Muscle layer of duodenum (tissue), 2 donors: ENCODE results near the gene UTP20.
"Not testable (repeated sequence)": the region's sequence is repeated elsewhere in the genome, so short reads cannot be mapped to it uniquely, and the experiment has no call there.

Experiments used
- H3K27ac ChIP-seq: one replicate; pipeline ENCODE4 v1.7.0; 2013; ENCODE audit warnings: mild to moderate bottlenecking, low read length
- H3K27me3 ChIP-seq: one replicate; pipeline ENCODE4 v1.7.0; 2013; ENCODE audit warnings: low read depth, mild to moderate bottlenecking, control low read depth, low read length
- H3K36me3 ChIP-seq, 2 donors: one replicate each; pipeline ENCODE4 v1.7.0; 2013; ENCODE audit warnings: low read length in 2 of 2, control low read depth in 1 of 2, mild to moderate bottlenecking in 1 of 2; ENCODE audit not compliant: insufficient read depth in 2 of 2, control insufficient read depth in 1 of 2
- H3K4me1 ChIP-seq, 2 donors: one replicate each; pipeline ENCODE4 v1.7.0; 2013; ENCODE audit warnings: low read length in 2 of 2, mild to moderate bottlenecking in 2 of 2, control low read depth in 1 of 2, moderate library complexity in 1 of 2; ENCODE audit not compliant: insufficient read depth in 2 of 2, control insufficient read depth in 1 of 2
- H3K4me3 ChIP-seq, 2 donors: one replicate each; pipeline ENCODE4 v1.7.0; 2013; ENCODE audit warnings: low read length in 2 of 2, low read depth in 1 of 2, mild to moderate bottlenecking in 1 of 2
- H3K9me3 ChIP-seq, 2 donors: one replicate each; pipeline ENCODE4 v1.7.0; 2013; ENCODE audit warnings: low read length in 2 of 2, control low read depth in 1 of 2, mild to moderate bottlenecking in 1 of 2; ENCODE audit not compliant: control insufficient read depth in 1 of 2
- donor health status: healthy.

The UTP20 gene

DNA sequence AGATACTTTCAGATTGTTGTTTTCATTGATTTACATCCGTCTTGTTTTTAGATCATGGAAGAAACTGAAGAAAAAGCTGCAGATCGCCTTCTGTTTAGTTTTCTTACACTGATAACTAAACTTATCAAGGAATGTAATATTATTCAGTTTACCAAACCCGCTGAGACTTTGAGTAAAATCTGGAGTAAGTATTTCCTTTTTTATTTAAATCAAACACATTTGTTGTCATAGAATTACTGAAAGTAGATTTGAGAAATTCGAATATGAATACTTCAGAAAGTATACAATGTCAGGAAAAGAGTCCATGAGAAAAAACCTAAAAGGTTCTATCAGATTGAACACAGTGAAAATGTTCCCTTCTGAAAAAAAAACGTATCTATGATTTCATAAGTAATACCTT is 95.7 kb downstream of the UTP20 start:
- Histone ChIP-seq H3K36me3 (peaks cover 41 to 75% of the 10 kb centered on the region in 2 donors), H3K4me1 (no peaks in the 10 kb centered on the region), H3K27me3 (no peaks in the 10 kb centered on the region), H3K9me3 (no peaks in the 10 kb centered on the region), H3K4me3 (no peak overlapping the region), H3K27ac (no peak overlapping the region)

DNA sequence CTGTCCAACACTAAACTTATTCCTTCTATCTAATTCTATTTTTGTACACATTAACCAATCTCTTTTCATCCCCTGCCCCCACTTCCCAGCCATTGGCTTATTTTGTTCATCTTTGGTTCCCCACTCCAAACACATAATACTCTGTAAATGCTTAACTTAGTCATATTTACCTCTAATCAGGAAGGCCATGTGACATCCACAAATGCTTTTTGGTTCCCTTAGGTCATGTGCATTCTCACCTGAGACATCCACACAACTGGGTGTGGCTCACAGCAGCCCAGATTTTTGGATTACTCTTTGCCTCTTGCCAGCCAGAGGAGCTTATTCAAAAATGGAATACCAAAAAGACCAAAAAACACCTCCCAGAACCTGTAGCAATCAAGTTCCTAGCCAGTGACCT is 99.2 kb downstream of the UTP20 start:
- H3K36me3 ChIP-seq: peaks cover 26 to 73% of the 10 kb centered on the region in 2 donors
- H3K27ac ChIP-seq: no peak overlapping the region
- no peaks in the 10 kb centered on the region for H3K27me3 ChIP-seq
- H3K4me3 ChIP-seq: no peak overlapping the region
- H3K4me1 ChIP-seq: no peaks in the 10 kb centered on the region
- H3K9me3 ChIP-seq: no peaks in the 10 kb centered on the region

GRCh38 chr12:101391181-101391580 is 111.3 kb downstream of the UTP20 start:
- peaks cover 41 to 45% of the 10 kb centered on the region in 2 donors for H3K36me3 ChIP-seq
- not testable (repeated sequence) for H3K4me1 ChIP-seq, H3K27me3 ChIP-seq, H3K27ac ChIP-seq, H3K4me3 ChIP-seq, H3K9me3 ChIP-seq

GRCh38 chr12:101407049-101407435 is 127.1 kb downstream of the UTP20 start:
- H3K9me3 ChIP-seq: no peaks in the 10 kb centered on the region
- peak overlapping the region; percentile 98 for H3K27ac ChIP-seq
- peaks cover 0 to 26% of the 10 kb centered on the region in 2 donors for H3K4me1 ChIP-seq
- peak overlapping the region; percentile 75 to 99 for H3K4me3 ChIP-seq
- no peaks in the 10 kb centered on the region for H3K27me3 ChIP-seq
- H3K36me3 ChIP-seq: peaks cover 0 to 3% of the 10 kb centered on the region in 2 donors

DNA sequence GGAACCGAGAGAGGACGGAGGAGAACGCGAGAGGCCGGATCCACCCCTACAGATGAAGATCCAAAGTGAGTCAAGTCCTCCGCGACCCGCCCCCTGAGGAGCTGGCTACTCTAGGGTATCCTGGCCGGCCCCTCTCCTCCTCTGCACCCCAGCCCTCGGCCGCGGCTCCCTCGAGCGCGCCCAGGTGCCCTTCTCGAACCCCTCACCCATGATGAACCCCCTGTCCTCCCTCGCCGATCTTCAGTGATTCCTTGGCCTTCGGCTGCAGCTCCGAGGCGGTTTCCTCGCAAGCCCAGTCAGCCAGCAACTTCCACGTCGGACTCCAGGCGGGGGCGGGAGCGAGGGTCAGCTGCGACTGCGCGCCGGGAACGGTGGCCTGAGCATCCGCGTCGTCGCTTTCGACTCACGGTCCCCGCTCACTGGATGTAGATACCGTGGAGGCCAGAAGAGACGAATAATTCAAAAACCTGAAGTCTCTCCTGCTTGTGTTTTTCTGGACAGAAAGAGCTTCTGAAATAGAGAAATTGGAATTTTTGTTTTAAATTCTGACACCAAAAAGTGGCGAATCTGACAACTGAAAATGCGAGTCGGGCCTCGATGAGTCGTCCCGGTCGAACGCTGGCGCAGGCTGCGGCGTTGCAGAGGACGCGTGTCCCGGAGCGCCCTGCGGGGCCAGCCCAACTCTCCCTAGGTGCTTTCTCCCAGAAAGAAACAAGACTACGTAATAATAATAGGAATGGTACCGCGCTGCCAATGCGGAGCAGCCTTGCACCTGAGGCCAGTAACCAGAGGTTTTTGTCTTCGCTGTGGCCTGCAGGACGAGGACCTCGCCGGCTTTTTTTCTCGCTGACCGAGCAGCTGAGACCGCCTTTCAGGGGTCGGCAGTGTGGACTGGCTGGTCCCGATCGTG is 127.8 kb downstream of the UTP20 start, which contains the start of gene ARL1:
TSS of gene ARL1 (minus strand) at position 337 of the 910 bp plus-strand sequence. CDS start at position 210, 127 bp downstream.
- no peaks in the 10 kb centered on the region for H3K9me3 ChIP-seq
- no peaks in the 10 kb centered on the region for H3K27me3 ChIP-seq
- H3K36me3 ChIP-seq: peaks cover 0 to 3% of the 10 kb centered on the region in 2 donors
- peak within 1 kb of the TSS; percentile 98 for H3K27ac ChIP-seq
- H3K4me1 ChIP-seq: peaks cover 0 to 26% of the 10 kb centered on the region in 2 donors
- H3K4me3 ChIP-seq: peak within 1 kb of the TSS; percentile 75 to 99

DNA sequence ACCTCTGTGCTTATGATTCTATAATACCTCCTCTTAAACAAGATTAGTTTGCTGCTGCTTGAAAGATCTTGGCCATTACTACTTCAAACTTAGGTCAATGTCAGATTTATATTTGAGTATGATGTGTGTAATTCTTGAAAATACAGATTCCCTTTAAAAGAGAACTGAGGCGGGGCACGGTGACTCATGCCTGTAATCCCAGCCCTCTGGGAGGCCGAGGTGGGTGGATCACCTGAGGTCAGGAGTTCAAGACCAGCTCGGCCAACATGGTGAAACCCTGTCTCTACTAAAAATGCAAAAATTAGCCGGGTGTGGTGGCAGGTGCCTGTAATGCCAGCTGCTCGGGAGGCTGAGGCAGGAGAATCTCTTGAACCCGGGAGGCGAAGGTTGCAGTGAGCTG is 130.3 kb downstream of the UTP20 start:
- not testable (repeated sequence) for H3K9me3 ChIP-seq, H3K27ac ChIP-seq, H3K4me3 ChIP-seq, H3K27me3 ChIP-seq, H3K36me3 ChIP-seq
- H3K4me1 ChIP-seq: peaks cover 0 to 21% of the 10 kb centered on the region in 2 donors

DNA sequence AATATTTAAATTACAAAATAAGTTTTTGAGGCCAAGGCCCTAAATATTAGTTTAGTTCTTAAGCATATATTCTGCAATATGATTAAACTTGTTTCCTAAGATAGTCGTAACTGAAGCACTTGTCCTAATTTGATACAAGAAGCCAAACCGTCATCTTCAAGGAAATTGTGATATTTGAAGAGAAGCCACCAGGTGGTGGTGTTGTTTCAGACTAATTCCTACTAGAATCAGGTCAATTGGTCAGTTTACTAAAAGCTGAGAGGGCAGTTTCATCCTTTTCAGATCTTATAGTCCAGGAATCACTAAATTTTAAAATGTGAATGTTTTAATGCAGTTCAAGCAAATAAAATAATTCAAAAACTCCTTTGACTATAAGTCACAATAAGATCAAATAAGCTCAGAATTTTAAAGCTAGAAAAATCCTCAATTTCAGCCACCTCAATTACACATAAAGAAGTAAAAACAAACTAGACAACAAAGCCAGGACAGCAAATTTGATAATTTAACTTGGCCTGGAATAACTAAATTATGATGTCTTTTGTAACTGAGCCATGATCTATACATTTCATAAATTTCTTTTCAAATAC is 134.7 kb downstream of the UTP20 start:
- H3K27me3 ChIP-seq: no peaks in the 10 kb centered on the region
- H3K27ac ChIP-seq: no peak overlapping the region
- H3K36me3 ChIP-seq: no peaks in the 10 kb centered on the region
- H3K4me1 ChIP-seq: no peaks in the 10 kb centered on the region
- H3K9me3 ChIP-seq: no peaks in the 10 kb centered on the region
- H3K4me3 ChIP-seq: no peak overlapping the region

GRCh38 chr12:101415228-101415627 is 135.3 kb downstream of the UTP20 start:
- Histone ChIP-seq H3K27ac (no peak overlapping the region), H3K27me3 (no peaks in the 10 kb centered on the region), H3K9me3 (no peaks in the 10 kb centered on the region), H3K36me3 (no peaks in the 10 kb centered on the region), H3K4me1 (no peaks in the 10 kb centered on the region), H3K4me3 (no peak overlapping the region)

- H3K27me3 ChIP-seq, H3K4me1 ChIP-seq: not testable (repeated sequence)
Measured at GRCh38 chr12:101422066-101422465, 142.2 kb downstream of the UTP20 start.

GRCh38 chr12:101424620-101425019 is 144.7 kb downstream of the UTP20 start:
- H3K27me3 ChIP-seq: no peaks in the 10 kb centered on the region
- no peak overlapping the region for H3K4me3 ChIP-seq
- H3K4me1 ChIP-seq: no peaks in the 10 kb centered on the region
- no peaks in the 10 kb centered on the region for H3K36me3 ChIP-seq
- no peak overlapping the region for H3K27ac ChIP-seq
- H3K9me3 ChIP-seq: no peaks in the 10 kb centered on the region

More at GRCh38 chr12:101422066-101422465, 142.2 kb downstream of the UTP20 start:
- not testable (repeated sequence) for H3K9me3 ChIP-seq, H3K27ac ChIP-seq, H3K4me3 ChIP-seq, H3K36me3 ChIP-seq

- Histone ChIP-seq H3K4me1 (no peaks in the 10 kb centered on the region), H3K4me3 (no peak overlapping the region), H3K27ac (no peak overlapping the region), H3K9me3 (no peaks in the 10 kb centered on the region), H3K27me3 (no peaks in the 10 kb centered on the region), H3K36me3 (no peaks in the 10 kb centered on the region)
Measured at GRCh38 chr12:101430456-101430855, 150.6 kb downstream of the UTP20 start.
